Thymus (tissue), 11 donors: ENCODE data around the gene RAB8B. TPM values are rescaled to one million over a fixed set of nuclear protein-coding genes. Genes with fewer than 3 reads are reported as not detected.

Experiments
- DNase-seq, 9 donors: peaks; one replicate each; pipeline ENCODE4 v3.0.0-alpha.2; 2013; ENCODE audit warnings: low spot score in 9 of 9, low read depth in 6 of 9, missing footprints in 1 of 9
- H3K27ac ChIP-seq, 2 donors: one replicate each; pipeline ENCODE4 v1.5.1; 2013; ENCODE audit warnings: control low read depth in 1 of 2, low read depth in 1 of 2, low read length in 1 of 2, mild to moderate bottlenecking in 1 of 2, moderate library complexity in 1 of 2
- H3K27me3 ChIP-seq, 2 donors: one replicate each; pipeline ENCODE4 v1.5.1; 2013; ENCODE audit warnings: low read length in 1 of 2; ENCODE audit not compliant: control insufficient read depth in 2 of 2, insufficient read depth in 1 of 2
- H3K36me3 ChIP-seq, 2 donors: one replicate each; pipeline ENCODE4 v1.5.1; 2013; ENCODE audit warnings: low read length in 1 of 2, mild to moderate bottlenecking in 1 of 2, moderate library complexity in 1 of 2; ENCODE audit not compliant: control insufficient read depth in 2 of 2, insufficient read depth in 2 of 2
- H3K4me1 ChIP-seq, 2 donors: one replicate each; pipeline ENCODE4 v1.5.1; 2013; ENCODE audit warnings: low read length in 2 of 2; ENCODE audit not compliant: control insufficient read depth in 2 of 2, insufficient read depth in 2 of 2
- H3K4me3 ChIP-seq, 2 donors: one replicate each; pipeline ENCODE4 v1.5.1; 2013; ENCODE audit warnings: low read length in 2 of 2, control low read depth in 1 of 2, mild to moderate bottlenecking in 1 of 2
- H3K9me3 ChIP-seq, 2 donors: one replicate each; pipeline ENCODE4 v1.5.1; 2013; ENCODE audit warnings: low read length in 1 of 2, mild to moderate bottlenecking in 1 of 2; ENCODE audit not compliant: control insufficient read depth in 2 of 2, insufficient read depth in 1 of 2
- WGBS: extraction: QIAGEN DNeasy Blood & Tissue Kit; methylation state at CpG from one replicate; pipeline ENCODE4 v1.1.7; 2013; 5-methylcytosine and 5-hydroxymethylcytosine counted together
- polyA plus RNA-seq: library from polyadenylated mRNA; stranded (reverse); fragments of 200-250 nt; gene quantifications from one replicate; pipeline ENCODE4 v1.2.3, GENCODE V29; 2013
- total RNA-seq: library from RNA; stranded (reverse); fragments of 120-200 nt; gene quantifications from one replicate; pipeline ENCODE4 v1.2.4, GENCODE V29; 2013
- donor health status: healthy.

The RAB8B gene
- total and polyA plus RNA-seq, 2 donors: 28.5 to 63.9 TPM

GRCh38 chr15:63156755-63157117 is 32.7 kb upstream of the RAB8B start:
- Histone ChIP-seq H3K9me3 (peaks cover 0 to 2% of the 10 kb centered on the region in 2 donors), H3K27ac (peak overlapping the region; percentile 79 to 95), H3K27me3 (no peaks in the 10 kb centered on the region), H3K36me3 (peaks cover 3 to 5% of the 10 kb centered on the region in 2 donors), H3K4me3 (peak overlapping the region; percentile 62 to 87), H3K4me1 (peaks cover 5 to 10% of the 10 kb centered on the region in 2 donors)
- DNase-seq: peak in 7 of 9 donors; percentile 6 to 52 (median 19)
- WGBS: under 1% methylated on average over 16 of the region's 16 CpGs

DNA sequence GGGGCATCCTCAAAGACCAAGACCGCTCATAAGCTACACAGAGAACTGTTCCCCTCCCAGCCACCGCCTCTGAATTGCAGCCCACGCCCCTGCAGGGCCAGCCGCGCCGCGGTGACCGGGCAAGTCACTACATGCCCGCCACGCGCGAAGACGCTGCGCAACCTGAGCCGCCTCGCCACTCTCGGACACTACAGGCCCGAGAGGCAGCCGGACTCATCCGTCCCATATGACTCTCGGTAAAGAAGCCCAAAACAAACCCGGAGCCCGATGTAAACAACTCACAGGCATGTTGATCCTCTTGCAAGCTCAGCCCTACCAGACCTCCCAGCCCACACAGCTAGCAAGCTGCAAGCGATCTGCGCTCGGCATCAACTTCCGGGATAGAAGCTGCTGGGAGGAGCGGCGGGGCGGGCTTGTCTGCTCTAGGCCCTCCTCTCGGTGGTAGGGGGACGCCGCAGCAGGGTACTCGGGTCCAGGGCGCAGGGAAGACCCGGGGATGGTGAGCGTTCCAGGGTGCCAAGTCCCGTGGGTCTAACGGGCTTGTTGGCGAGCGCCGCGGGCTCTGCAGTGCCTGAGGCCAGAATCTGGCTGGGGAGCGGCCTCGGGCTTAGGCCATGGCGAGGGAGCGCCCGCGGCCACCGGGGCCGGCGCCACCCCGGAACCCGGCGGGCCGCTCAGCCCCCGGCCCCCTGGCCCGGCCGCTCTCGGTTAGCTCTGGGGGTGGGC is 32.1 kb upstream of the RAB8B start, which contains the start of gene RPS27L:
RPS27L (minus strand) TSS at position 360 of the 726 bp plus-strand sequence; CDS start at position 288, 72 bp downstream.
- no peaks in the 10 kb centered on the region for H3K9me3 ChIP-seq
- H3K27me3 ChIP-seq: no peaks in the 10 kb centered on the region
- peak within 1 kb of the TSS; percentile 62 to 87 for H3K4me3 ChIP-seq
- peaks cover 5 to 10% of the 10 kb centered on the region in 2 donors for H3K4me1 ChIP-seq
- H3K27ac ChIP-seq: peak within 1 kb of the TSS; percentile 79 to 95
- under 1% methylated on average over 60 of the region's 60 CpGs for WGBS
- H3K36me3 ChIP-seq: peaks cover 0 to 5% of the 10 kb centered on the region in 2 donors
- DNase-seq: peak; percentile 77 to 95 (median 83)

DNA sequence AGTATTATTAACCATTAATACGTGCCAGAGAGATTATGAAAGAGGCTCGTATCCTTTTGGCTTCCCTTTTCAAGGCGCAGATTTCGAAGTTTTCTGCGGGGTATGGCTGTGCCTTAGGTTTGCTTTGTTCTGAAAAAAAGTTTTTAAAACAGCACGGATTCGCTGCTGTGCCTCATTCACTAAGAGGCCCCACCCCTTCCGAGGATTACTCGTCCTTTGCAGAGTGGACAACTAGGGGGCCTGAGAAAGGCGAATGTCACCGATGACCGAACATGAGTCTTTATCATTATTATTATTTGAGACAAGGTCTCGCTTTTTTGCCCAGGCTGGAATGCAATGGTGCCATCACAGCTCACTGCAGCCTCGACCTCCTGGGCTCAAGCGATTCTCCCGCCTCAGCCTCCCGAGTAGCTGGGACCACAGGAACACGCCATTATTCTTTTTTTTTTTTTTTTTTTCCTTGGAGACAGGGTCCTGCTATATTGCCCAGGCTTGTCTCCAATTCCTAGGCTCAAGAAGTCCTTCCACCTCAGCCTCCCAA is 31.4 kb upstream of the RAB8B start:
- Histone ChIP-seq H3K36me3 (peaks cover 0 to 1% of the 10 kb centered on the region in 2 donors), H3K4me3 (peak overlapping the region; percentile 62 to 87), H3K27me3 (no peaks in the 10 kb centered on the region), H3K27ac (peak overlapping the region; percentile 79 to 95), H3K9me3 (no peaks in the 10 kb centered on the region), H3K4me1 (peaks cover 5 to 10% of the 10 kb centered on the region in 2 donors)
- DNase-seq: peak in 8 of 9 donors; percentile 13 to 66 (median 31)
- 14% methylated on average over 18 of the region's 18 CpGs for WGBS

DNA sequence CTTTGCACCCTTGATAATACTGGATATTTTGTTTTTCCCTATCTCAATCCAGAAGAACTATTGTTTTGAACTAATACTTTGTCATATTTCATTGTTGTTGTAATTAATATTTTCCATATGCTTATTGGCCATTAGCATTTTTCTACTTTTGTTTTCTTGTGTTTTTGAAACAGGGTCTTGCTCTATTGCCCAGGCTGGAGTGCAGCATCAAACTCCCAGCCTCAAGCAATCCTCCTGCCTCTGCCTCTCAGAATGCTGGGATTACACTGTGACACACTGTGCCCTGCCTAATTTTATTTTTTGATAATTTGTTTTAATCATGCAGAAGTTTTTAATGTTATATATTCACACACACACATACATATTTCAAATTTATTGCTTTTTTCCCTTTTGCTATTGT is 28.8 kb upstream of the RAB8B start:
- H3K27me3 ChIP-seq: no peaks in the 10 kb centered on the region
- no peak for DNase-seq
- no peaks in the 10 kb centered on the region for H3K9me3 ChIP-seq

GRCh38 chr15:63163217-63163616 is 26.2 kb upstream of the RAB8B start:
- no peaks in the 10 kb centered on the region for H3K27me3 ChIP-seq
- H3K36me3 ChIP-seq: no peaks in the 10 kb centered on the region
- peaks cover under 1 to 1% of the 10 kb centered on the region in 2 donors for H3K4me1 ChIP-seq
- no peak for DNase-seq
- H3K4me3 ChIP-seq: no peak overlapping the region
- WGBS: 91% methylated on average over 4 of the region's 4 CpGs
- H3K27ac ChIP-seq: no peak overlapping the region
- H3K9me3 ChIP-seq: no peaks in the 10 kb centered on the region

More for the DNA sequence above, 28.8 kb upstream of the RAB8B start:
- no peak overlapping the region for H3K4me3 ChIP-seq
- no peak overlapping the region for H3K27ac ChIP-seq
- no peaks in the 10 kb centered on the region for H3K36me3 ChIP-seq
- H3K4me1 ChIP-seq: peaks cover 5 to 8% of the 10 kb centered on the region in 2 donors

- WGBS: 99% methylated on average over 6 of the region's 6 CpGs
- no peaks in the 10 kb centered on the region for H3K9me3 ChIP-seq
- no peak overlapping the region for H3K27ac ChIP-seq
- DNase-seq: no peak
- no peaks in the 10 kb centered on the region for H3K36me3 ChIP-seq
- no peaks in the 10 kb centered on the region for H3K4me1 ChIP-seq
- no peak overlapping the region for H3K4me3 ChIP-seq
- no peaks in the 10 kb centered on the region for H3K27me3 ChIP-seq
Observed at GRCh38 chr15:63165166-63165859, 24.1 kb upstream of the RAB8B start.

GRCh38 chr15:63166219-63166618 is 23.2 kb upstream of the RAB8B start:
- Histone ChIP-seq H3K9me3 (no peaks in the 10 kb centered on the region), H3K36me3 (no peaks in the 10 kb centered on the region), H3K4me1 (no peaks in the 10 kb centered on the region), H3K27ac (no peak overlapping the region), H3K4me3 (no peak overlapping the region), H3K27me3 (no peaks in the 10 kb centered on the region)
- DNase-seq: no peak
- 95% methylated on average over 2 of the region's 2 CpGs for WGBS

- WGBS: 97% methylated on average over 2 of the region's 2 CpGs
- no peak overlapping the region for H3K4me3 ChIP-seq
- H3K27ac ChIP-seq: no peak overlapping the region
- H3K9me3 ChIP-seq: no peaks in the 10 kb centered on the region
- no peak for DNase-seq
- no peaks in the 10 kb centered on the region for H3K27me3 ChIP-seq
- no peaks in the 10 kb centered on the region for H3K36me3 ChIP-seq
- no peaks in the 10 kb centered on the region for H3K4me1 ChIP-seq
Observed at GRCh38 chr15:63169788-63170187, 19.6 kb upstream of the RAB8B start.

DNA sequence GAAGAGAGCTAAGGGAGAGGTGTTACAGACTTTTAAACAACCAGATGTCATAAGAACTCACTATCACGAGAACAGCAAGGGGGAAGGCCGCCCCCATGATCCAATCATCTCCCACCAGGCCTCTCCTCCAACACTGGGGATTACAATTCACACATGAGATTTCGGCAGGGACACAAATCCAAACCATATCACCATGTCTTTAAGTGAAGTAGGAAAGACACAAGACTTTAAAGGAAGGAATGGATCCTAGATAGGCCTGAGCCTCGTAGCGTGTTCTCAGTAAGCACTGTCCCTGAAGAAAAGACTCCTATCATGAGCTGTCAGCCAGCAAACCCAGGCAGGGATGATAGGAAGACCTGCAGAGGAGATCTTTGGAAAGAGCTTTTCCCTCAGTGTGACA is 17.0 kb upstream of the RAB8B start:
- WGBS: 97% methylated on average over 5 of the region's 5 CpGs
- Histone ChIP-seq H3K27me3 (no peaks in the 10 kb centered on the region), H3K9me3 (no peaks in the 10 kb centered on the region), H3K36me3 (no peaks in the 10 kb centered on the region), H3K27ac (no peak overlapping the region), H3K4me1 (no peaks in the 10 kb centered on the region), H3K4me3 (no peak overlapping the region)
- no peak for DNase-seq
